HG03060 (cell line): ENCODE data around the gene DMD.

ENCODE experiments used
- ATAC-seq: cut with Tn5 transposase; IDR thresholded peaks from one replicate; pipeline ENCODE4 v1.9.1; 2021; ENCODE audit warnings: low read depth, moderate number of reproducible peaks; ENCODE audit not compliant: unreplicated experiment

Gene DMD

GRCh38 chrX:32525234-32525633, 686.1 kb downstream of the DMD start:
- ATAC-seq, result no peak

DNA sequence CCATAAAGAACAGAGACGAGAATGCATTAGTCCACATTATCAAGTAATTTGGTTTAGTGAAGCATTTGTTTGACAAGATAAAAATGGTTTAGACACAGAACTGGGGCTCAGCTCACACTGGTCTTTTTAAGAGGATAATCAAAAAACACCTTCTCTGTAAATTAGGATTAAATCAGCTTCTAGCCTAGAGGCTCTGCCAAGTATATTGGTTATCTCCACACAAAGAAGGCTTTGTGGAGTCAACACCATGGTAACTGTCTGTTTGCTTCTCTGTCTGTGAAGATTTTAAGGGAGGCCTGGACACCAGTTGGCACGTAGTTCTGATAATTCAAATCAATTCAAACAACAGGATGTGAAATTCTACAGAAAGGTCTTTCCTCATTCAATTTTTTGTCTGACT, 687.0 kb downstream of the DMD start:
- ATAC-seq, result no peak

DNA sequence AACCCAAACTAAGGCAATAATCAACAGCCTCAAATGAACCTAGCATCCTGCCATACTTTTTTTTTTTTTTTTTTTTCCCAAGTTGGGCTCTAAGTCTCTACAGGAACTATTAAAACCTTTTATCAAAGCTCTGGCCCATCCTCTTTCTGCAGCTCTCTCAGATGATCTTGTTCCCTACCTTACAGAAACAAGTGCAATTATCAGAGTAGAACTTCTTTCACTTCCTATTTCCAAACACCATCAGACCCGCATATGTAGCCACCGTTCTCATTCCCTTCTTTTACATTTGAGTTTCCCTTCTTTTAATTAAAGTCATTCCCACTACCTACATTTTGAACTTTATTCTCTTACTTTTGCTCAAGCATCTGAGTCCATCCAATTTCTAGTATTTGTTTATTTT, 690.6 kb downstream of the DMD start:
- no peak for ATAC-seq

GRCh38 chrX:32514986-32515385, 696.4 kb downstream of the DMD start:
- peak; percentile 92 for ATAC-seq

- ATAC-seq, result no peak
Observed at GRCh38 chrX:32501606-32502005, 709.7 kb downstream of the DMD start.

GRCh38 chrX:32496671-32497070, 714.7 kb downstream of the DMD start:
- ATAC-seq, result no peak

DNA sequence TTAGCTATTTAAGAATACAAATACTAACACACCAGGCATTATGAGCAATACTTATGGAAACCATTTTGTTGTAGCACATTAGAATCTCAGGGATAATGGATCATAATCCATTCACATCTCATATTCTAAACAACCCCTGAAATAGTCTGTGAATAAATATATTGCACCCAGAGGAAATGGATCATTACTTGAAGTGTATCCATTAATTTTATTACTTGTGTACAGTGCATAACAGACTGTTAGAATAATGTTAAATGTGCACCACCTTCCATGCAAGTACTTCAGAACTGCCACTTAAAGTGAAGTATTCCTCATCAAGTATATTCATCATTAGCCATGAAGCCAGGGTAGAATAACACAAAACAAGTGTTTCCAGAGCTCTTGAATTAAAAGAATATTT, 715.5 kb downstream of the DMD start:
- ATAC-seq, result no peak

DNA sequence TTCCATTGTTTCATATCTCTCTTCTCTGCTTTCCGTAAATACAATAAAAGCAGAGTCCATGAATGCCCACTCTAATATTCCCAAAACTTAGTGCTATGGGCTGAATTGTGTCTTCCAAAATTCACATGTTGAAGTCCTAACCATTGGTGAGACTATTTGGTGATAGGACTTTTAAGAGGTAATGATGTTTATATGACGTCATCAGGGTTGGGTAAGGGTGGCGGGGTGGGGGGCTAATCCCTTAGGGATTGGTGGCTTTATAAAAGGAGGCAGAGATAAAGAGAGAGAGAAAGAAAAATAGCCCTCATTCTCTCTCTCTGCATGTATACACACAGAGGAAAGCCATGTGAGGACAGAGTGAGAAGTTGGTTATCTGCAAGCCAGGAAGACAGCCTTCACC, 722.2 kb downstream of the DMD start:
- no peak for ATAC-seq

DNA sequence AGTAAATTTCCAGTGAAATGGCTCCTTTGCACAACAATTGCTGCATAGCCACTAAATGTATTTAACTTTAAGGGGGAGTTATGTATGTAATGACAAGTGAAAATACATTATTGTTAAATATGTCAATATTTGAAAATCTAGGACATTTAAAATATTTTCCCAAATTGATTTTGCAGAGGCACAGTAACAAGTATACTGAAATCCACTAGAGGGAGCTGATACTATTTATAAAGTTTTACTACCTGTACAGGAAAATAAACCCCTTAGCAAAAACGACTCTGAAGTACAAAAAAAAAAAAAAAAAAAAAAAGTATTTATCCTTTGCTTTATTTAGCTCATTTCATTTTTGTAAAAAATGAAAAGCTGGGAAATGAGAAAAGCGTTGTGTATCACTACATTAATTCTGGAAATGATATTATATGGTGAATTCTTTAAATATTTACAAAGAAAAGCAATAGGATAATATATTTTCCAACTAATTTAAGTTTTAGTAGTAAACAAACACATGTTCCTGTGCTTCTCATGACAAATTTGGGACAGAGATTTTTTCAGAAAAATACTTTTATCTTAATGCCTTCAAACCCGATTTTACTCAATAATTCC, 727.7 kb downstream of the DMD start:
- no peak for ATAC-seq

DNA sequence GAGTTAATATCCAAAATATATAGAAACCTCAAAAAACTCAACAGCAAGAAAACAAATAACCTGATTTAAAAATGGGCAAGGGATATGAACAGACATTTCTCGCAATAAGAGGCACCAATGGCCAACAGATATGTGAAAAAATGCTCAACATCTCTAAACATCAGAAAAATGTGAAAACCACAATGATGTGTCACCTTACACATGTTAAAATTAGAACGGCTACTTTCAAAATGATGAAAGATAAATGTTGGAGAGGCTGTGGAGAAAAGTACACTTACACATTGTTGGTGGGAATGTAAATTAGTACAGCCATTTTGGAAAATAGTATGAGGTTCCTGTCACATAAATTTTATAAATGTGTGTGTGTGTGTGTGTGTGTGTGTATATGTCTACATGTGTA, 731.3 kb downstream of the DMD start:
- ATAC-seq, result no peak

DNA sequence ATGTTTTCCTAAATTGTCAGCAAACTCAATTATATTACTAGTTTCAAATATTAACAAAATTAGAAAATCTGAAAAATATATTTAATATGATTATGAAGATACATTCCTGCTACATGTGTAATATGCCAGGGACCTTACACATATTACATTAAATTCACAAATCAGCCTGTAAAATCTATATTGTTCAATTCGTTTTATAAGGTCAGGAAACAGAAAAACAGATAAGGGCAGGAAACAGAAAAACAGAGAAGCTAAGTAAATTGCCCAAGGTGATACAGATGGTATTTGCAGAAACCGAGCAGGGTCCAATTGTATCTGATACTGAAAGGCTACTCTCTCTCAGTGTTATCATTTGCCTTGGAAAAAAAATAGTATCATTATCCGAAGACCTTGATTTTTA, 739.0 kb downstream of the DMD start:
- no peak for ATAC-seq

DNA sequence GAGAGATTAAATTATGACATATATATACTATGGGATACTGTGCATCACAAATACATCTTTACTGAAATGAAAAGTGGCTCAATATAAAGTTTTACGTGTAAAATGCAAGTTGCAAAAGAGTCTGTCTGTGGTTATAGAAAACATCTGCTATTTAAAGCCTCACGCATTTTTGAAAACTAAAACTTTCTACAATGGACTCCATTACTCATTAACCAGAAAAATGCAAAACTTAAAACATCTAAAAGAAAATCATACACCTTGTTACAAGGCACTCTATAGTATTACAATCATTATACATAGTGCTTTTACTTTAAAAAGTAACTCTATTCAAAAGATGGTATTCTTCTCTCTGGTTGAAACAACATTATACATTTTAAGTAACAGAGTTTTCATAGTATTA, 755.6 kb downstream of the DMD start:
- no peak for ATAC-seq

DNA sequence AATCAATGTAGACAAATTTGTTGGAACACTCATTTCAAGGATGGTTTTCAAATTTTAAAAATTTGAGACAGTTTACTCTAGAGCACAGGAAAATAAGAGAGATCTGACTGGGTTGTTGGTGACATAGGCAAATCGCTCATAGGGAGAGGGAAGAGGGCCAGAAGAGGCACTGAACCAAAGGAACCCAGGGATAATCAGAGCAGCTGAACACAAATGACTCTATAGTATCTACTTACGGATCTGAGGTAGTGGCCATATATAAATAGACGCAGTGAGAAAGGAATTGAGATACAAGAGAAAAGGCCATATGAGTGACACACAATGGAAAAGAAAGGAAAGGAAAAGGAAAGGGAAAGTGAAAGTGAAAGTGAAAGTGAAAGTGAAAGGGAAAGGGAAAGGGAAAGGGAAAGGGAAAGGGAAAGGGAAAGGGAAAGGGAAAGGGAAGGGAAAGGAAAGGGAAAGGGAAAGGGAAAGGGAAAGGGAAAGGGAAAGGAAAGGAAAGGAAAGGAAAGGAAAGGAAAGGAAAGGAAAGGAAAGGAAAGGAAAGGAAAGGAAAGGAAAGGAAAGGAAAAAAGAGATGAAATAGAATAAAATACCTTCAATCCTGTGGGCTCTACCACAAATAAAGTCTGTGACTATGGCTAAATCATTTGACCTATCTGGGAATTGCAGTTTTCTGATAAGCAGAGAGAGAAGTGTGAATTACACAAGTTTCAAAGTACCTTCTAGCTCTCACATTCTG, 759.2 kb downstream of the DMD start:
- ATAC-seq, result no peak

DNA sequence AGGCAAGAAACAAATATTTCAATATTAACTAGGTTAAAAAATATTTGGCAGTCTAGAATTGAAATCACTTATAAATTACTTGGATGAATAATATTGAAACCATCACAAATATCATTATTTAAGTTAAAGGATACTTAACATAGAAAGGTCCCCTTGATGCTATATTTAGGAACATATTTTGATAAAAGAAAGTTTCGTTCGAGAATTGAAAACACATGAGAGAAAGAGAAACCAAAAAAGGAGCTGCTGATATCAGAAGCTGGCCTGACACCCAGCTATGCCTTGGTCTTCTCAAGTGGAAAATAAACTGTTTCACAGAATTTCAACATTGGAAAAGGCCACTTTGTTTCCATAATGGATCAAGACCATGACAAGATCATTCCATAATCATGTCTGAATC, 762.4 kb downstream of the DMD start:
- peak; percentile 58 for ATAC-seq

DNA sequence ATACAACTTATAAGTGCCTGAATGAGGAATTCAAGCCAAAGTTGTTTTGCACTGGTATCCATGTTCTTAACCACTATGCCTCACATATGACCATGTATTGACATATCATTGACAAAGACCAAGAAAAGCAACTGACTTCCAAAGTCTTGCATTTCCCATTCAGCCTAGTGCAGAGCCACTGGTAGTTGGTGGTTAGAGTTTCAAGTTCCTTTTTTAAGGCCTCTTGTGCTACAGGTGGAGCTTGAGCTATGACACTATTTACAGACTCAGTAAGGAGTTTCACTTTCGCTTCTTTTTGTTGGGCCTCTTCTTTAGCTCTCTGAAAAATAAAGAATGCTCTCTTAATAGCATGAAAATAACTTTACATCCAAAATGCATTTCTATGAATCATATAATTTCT, 763.0 kb downstream of the DMD start:
- peak; percentile 99 for ATAC-seq

DNA sequence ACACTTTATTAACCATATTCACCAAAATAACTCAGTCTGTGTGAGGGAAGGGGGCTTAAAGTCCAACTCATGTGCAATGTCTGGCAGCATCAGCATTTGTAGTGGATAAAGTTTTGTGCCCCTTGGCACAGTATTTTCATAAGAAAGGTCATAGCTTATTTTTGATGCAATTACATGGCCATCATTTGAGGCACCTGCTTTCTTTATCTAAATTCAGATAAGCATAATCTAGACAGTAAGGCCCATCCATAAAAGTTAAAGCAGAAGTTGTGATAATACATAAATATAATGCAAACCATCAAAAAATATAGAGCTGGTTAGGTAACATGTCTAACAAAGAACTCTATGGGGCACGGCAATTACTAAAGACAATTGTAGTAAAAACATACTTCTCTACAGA, 763.7 kb downstream of the DMD start:
- ATAC-seq, result no peak

DNA sequence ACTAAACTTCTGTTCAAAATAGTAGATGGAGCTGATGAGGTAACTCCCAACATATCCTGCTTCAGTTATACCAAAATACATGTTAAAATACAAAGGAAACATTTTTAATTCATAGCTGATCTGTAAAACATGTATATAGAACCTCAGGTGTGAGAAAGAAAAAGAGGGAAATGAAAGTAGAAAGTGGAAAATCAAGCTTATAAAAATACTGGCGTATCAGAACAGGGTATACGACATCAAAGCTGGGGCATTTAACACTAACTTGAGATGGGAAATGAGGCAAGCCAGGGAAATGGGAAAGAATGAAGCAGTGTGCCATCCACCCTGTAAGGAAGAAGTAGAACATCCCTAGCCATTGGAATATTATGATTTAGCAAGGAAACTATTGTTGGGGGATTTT, 767.5 kb downstream of the DMD start:
- ATAC-seq, result no peak

DNA sequence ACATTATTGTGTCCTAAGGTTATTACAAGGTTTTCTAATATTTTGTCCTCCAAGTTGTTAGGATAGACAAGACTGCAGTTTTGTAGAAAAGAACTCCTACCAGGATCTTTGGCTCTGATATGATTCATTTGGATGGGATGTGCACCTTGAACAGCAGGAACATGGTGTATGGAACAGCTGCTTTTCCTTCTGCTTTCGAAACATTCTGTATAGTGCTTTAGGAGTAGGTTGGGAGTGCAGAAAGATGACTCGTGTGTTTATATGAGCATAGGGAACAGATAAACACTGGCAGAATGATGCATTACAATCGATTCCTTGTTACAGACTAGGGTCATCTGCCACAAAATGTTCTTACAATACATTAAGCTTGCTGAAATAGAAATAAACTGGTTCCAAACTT, 790.1 kb downstream of the DMD start:
- no peak for ATAC-seq

GRCh38 chrX:32408389-32408788, 803.0 kb downstream of the DMD start:
- ATAC-seq, result no peak

DNA sequence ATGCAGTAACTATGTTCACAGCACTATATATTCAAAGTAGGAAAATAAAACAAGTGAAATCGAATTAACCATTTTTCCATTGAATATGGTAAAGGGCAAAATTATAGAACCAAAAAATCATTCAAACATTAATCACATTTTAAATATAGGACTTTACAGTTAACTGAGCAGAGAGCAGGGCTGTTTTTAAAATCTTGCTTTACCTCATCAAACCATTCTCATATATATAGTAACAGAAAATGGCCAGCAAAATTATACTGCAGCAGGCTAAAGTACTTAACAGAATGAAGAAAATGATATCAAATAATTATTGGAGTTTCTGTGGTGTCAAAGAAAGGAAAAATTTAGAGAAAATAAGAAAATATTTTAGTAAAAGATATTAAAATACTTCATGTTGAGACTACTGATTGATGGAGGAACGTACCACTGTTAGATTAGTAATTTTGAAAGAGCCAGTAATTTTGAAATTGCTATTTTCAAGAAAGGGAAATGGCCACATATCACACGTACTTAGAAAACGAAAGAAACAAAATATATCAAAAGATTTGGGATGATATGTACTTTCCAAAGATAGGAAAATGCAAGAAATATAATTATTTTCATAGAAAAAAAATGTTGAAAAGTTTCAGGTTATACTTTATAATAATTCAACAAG, 813.7 kb downstream of the DMD start:
- ATAC-seq, result no peak

DNA sequence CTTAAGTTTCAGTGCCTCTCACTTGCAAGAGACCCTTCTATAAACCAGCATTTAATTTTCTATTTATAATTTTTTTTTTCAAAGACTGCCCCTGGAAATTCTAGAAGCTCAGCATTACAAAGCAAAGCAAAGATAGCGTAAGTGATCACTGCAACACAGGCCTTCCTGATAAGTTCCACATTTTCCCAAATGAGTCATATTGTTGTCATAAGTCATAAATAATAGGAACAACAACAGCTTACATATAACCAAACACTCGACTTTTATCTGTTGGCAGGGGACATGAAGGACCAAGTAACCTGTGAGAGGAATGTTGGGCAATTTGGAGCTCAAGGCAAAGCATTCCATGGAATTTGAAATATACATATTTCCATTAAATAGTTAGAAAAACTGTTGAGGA, 815.5 kb downstream of the DMD start:
- no peak for ATAC-seq

- ATAC-seq, result no peak
Observed at GRCh38 chrX:32392655-32393054, 818.7 kb downstream of the DMD start.
